ENCODE measurements around the gene VANGL2.

Gene VANGL2

DNA sequence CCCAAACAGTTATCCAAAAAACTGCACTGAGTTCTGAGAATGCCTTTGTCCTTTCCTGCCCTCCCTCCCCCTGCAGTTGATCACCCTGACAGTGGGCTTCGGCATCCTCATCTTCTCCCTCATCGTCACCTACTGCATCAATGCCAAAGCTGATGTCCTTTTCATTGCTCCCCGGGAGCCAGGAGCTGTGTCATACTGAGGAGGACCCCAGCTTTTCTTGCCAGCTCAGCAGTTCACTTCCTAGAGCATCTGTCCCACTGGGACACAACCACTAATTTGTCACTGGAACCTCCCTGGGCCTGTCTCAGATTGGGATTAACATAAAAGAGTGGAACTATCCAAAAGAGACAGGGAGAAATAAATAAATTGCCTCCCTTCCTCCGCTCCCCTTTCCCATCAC lies 42.3 kb upstream of the VANGL2 start:
- no peak for ATAC-seq
- TF ChIP-seq ZNF565 (CRISPR knock-in tag; conservative IDR thresholded peaks at IDR 0.05; ENCODE audit: low read depth) (no peak), RARB (CRISPR knock-in tag; IDR thresholded peaks at IDR 0.05) (no peak), PPARA (CRISPR knock-in tag; IDR thresholded peaks at IDR 0.05; ENCODE audit: borderline replicate concordance) (no peak), ISL1 (CRISPR knock-in tag; IDR thresholded peaks at IDR 0.05) (no peak), PATZ1 (CRISPR knock-in tag; IDR thresholded peaks at IDR 0.05; ENCODE audit: borderline replicate concordance) (no peak), ESRRG (CRISPR knock-in tag; IDR thresholded peaks at IDR 0.05) (no peak), ZFP3 (CRISPR knock-in tag; IDR thresholded peaks at IDR 0.05) (no peak), ARNTL (CRISPR knock-in tag; IDR thresholded peaks at IDR 0.05; ENCODE audit: borderline replicate concordance, low read depth) (no peak), TSHZ2 (CRISPR knock-in tag; IDR thresholded peaks at IDR 0.05) (no peak), ZC3H10 (CRISPR knock-in tag; IDR thresholded peaks at IDR 0.05) (no peak), TCF4 (CRISPR knock-in tag; IDR thresholded peaks at IDR 0.05; ENCODE audit: borderline replicate concordance) (no peak), CSRNP3 (CRISPR knock-in tag; IDR thresholded peaks at IDR 0.05) (no peak), POU6F1 (CRISPR knock-in tag; IDR thresholded peaks at IDR 0.05; ENCODE audit: borderline replicate concordance, low read depth) (no peak), ZFP30 (CRISPR knock-in tag; IDR thresholded peaks at IDR 0.05) (no peak), SNAI2 (CRISPR knock-in tag; IDR thresholded peaks at IDR 0.05) (no peak)

GRCh38 chr1:160359559-160360226 lies 40.7 kb upstream of the VANGL2 start:
- no peak; the same call in 2 of the 3 replicates for ATAC-seq
- TF ChIP-seq GLIS3 (CRISPR knock-in tag; IDR thresholded peaks at IDR 0.05): no peak
- TF ChIP-seq ARNTL (CRISPR knock-in tag; IDR thresholded peaks at IDR 0.05; ENCODE audit: borderline replicate concordance, low read depth): no peak
- no peak for TF ChIP-seq BACH2 (CRISPR knock-in tag; IDR thresholded peaks at IDR 0.05; ENCODE audit: borderline replicate concordance)
- TF ChIP-seq PPARA (CRISPR knock-in tag; IDR thresholded peaks at IDR 0.05; ENCODE audit: borderline replicate concordance): no peak
- no peak for TF ChIP-seq ZNF8 (CRISPR knock-in tag; IDR thresholded peaks at IDR 0.05)
- no peak for TF ChIP-seq TCF4 (CRISPR knock-in tag; IDR thresholded peaks at IDR 0.05; ENCODE audit: borderline replicate concordance)
- TF ChIP-seq CSDC2 (CRISPR knock-in tag; IDR thresholded peaks at IDR 0.05): no peak
- TF ChIP-seq PATZ1 (CRISPR knock-in tag; IDR thresholded peaks at IDR 0.05; ENCODE audit: borderline replicate concordance): no peak
- TF ChIP-seq ZC3H10 (CRISPR knock-in tag; IDR thresholded peaks at IDR 0.05): no peak
- no peak for TF ChIP-seq POU6F1 (CRISPR knock-in tag; IDR thresholded peaks at IDR 0.05; ENCODE audit: borderline replicate concordance, low read depth)
- TF ChIP-seq TOX (CRISPR knock-in tag; IDR thresholded peaks at IDR 0.05; ENCODE audit: borderline replicate concordance): no peak
- no peak for TF ChIP-seq ZFP30 (CRISPR knock-in tag; IDR thresholded peaks at IDR 0.05)
- TF ChIP-seq ZNF565 (CRISPR knock-in tag; conservative IDR thresholded peaks at IDR 0.05; ENCODE audit: low read depth): no peak
- TF ChIP-seq OSR1 (CRISPR knock-in tag; IDR thresholded peaks at IDR 0.05): no peak
- no peak for TF ChIP-seq ZFP3 (CRISPR knock-in tag; IDR thresholded peaks at IDR 0.05)
- no peak for TF ChIP-seq ESRRG (CRISPR knock-in tag; IDR thresholded peaks at IDR 0.05)
- no peak for TF ChIP-seq ZNF70 (CRISPR knock-in tag; IDR thresholded peaks at IDR 0.05)
- no peak for TF ChIP-seq TSHZ2 (CRISPR knock-in tag; IDR thresholded peaks at IDR 0.05)

Data from SK-N-SH treated with all-trans-retinoic acid at 6 μM for 48 hours (cell line).